ENCODE data around the gene FPGS.

DNA sequence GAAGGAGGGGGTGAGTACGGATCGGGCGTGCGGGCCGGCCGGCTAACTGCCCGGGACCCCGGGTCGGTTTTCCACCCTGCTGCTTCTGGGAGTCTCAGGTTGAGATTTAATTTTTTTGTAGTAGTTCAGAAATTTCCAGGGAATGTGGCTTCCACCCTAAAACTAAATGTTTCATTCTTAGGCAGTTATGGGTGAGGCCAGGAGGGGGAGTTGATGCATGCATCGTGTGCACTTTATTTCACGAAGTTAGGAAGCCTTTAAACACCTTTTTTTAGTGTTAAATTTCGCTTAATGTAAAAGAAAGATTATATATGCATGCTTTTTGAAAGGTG lies 15.9 kb upstream of the FPGS start:
- TF ChIP-seq EZH2 (IDR thresholded peaks at IDR 0.05) (no peak), FOXP2 (optimal IDR thresholded peaks at IDR 0.05; ENCODE audit: control extremely low read depth, extremely low read length, insufficient read depth) (no peak), POLR2AphosphoS5 (IDR thresholded peaks at IDR 0.05; ENCODE audit: borderline replicate concordance, low read depth, low read length) (no peak)
